ENCODE measurements around the gene OTULIN. TPM values are rescaled to one million over a fixed set of nuclear protein-coding genes. Genes with fewer than 3 reads are reported as not detected.

The OTULIN gene
- total and polyA plus RNA-seq, 2 donors (not counting 1 experiment from before 2014, with no cell fraction given): 9.8 to 17.8 TPM

GRCh38 chr5:14741131-14741530 lies 76.6 kb downstream of the OTULIN start:
- no peak overlapping the region for H3K4me3 ChIP-seq (replicated peaks in 1 of 4; ENCODE audit: control extremely low read depth in 1 of 4, insufficient read depth in 1 of 4, low read depth in 3 of 4, low read length in 4 of 4)
- H4K20me1 ChIP-seq (ENCODE audit: control insufficient read depth, extremely low read depth, insufficient read depth, low read length): no peaks in the 10 kb centered on the region
- no peak overlapping the region for H3K9ac ChIP-seq (ENCODE audit: insufficient read depth, low read length)
- no peaks in the 10 kb centered on the region for H3K9me3 ChIP-seq (ENCODE audit: control insufficient read depth, insufficient read depth, low read depth, low read length)
- H3K27me3 ChIP-seq (ENCODE audit: control insufficient read depth, insufficient read depth, low read length): no peaks in the 10 kb centered on the region
- H3K79me2 ChIP-seq (ENCODE audit: control insufficient read depth, insufficient read depth, low read length): no peaks in the 10 kb centered on the region
- TF ChIP-seq EZH2 (IDR thresholded peaks at IDR 0.05; ENCODE audit: low read length, missing control alignments): no peak
- TF ChIP-seq, protein P1, sequence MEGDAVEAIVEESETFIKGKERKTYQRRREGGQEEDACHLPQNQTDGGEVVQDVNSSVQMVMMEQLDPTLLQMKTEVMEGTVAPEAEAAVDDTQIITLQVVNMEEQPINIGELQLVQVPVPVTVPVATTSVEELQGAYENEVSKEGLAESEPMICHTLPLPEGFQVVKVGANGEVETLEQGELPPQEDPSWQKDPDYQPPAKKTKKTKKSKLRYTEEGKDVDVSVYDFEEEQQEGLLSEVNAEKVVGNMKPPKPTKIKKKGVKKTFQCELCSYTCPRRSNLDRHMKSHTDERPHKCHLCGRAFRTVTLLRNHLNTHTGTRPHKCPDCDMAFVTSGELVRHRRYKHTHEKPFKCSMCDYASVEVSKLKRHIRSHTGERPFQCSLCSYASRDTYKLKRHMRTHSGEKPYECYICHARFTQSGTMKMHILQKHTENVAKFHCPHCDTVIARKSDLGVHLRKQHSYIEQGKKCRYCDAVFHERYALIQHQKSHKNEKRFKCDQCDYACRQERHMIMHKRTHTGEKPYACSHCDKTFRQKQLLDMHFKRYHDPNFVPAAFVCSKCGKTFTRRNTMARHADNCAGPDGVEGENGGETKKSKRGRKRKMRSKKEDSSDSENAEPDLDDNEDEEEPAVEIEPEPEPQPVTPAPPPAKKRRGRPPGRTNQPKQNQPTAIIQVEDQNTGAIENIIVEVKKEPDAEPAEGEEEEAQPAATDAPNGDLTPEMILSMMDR (conservative IDR thresholded peaks at IDR 0.05 in 1 of 2, IDR thresholded peaks at IDR 0.05 in 1 of 2; ENCODE audit: low read depth in 1 of 2, low read length in 2 of 2): no peak
- no peak for DNase-seq (ENCODE audit: low read depth in 2 of 2)
- no peak overlapping the region for H2AFZ ChIP-seq (ENCODE audit: low read length)
- no peaks in the 10 kb centered on the region for H3K4me1 ChIP-seq (ENCODE audit: control insufficient read depth, extremely low read depth, insufficient read depth, low read length)
- no peaks in the 10 kb centered on the region for H3K36me3 ChIP-seq (ENCODE audit: control insufficient read depth, insufficient read depth, low read length)
- no peak overlapping the region for H3K4me2 ChIP-seq (ENCODE audit: extremely low read depth, insufficient read depth, low read length)
- H3K27ac ChIP-seq (ENCODE audit: insufficient read depth, low read length): no peak overlapping the region

DNA sequence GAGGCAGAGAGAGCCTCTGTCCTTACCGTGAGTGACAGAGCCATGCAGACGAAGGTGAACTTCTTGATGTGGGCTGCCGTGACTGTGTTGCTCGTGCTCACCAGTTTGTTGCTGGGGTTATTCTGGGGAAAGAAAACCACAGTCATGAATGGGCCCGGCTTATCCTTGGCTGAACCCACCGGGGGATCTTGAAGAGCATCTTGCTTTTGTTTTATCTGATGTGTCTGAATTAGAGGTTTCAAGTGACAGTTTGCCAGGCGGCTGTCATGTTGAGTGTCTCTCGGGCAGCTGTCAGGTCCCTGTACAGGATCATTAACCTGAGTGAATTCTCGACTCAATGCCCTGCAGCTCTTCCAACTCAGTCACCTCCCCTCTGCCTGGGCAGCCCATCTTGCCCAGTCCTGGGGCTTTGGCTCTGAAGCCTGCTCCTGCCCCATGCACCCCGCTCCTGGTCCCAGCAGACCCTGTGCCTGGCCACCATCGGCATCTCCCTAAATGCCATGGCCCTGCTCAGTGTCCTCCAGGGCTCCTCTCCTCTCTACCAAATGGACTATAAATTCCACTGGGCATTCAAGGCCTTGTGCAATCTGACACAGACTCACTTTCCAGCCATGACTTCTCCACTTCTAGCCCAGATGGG lies 77.4 kb downstream of the OTULIN start:
- H4K20me1 ChIP-seq (ENCODE audit: control insufficient read depth, extremely low read depth, insufficient read depth, low read length): no peaks in the 10 kb centered on the region
- TF ChIP-seq, protein P1 (conservative IDR thresholded peaks at IDR 0.05 in 1 of 2, IDR thresholded peaks at IDR 0.05 in 1 of 2; ENCODE audit: low read depth in 1 of 2, low read length in 2 of 2): no peak
- no peak for TF ChIP-seq EZH2 (IDR thresholded peaks at IDR 0.05; ENCODE audit: low read length, missing control alignments)
- H3K4me1 ChIP-seq (ENCODE audit: control insufficient read depth, extremely low read depth, insufficient read depth, low read length): no peaks in the 10 kb centered on the region
- DNase-seq (ENCODE audit: low read depth in 2 of 2): no peak
- H3K9me3 ChIP-seq (ENCODE audit: control insufficient read depth, insufficient read depth, low read depth, low read length): no peaks in the 10 kb centered on the region
- H3K27ac ChIP-seq (ENCODE audit: insufficient read depth, low read length): no peak overlapping the region
- H3K9ac ChIP-seq (ENCODE audit: insufficient read depth, low read length): no peak overlapping the region
- H2AFZ ChIP-seq (ENCODE audit: low read length): no peak overlapping the region
- H3K79me2 ChIP-seq (ENCODE audit: control insufficient read depth, insufficient read depth, low read length): no peaks in the 10 kb centered on the region
- no peak overlapping the region for H3K4me3 ChIP-seq (replicated peaks in 1 of 4; ENCODE audit: control extremely low read depth in 1 of 4, insufficient read depth in 1 of 4, low read depth in 3 of 4, low read length in 4 of 4)
- no peaks in the 10 kb centered on the region for H3K27me3 ChIP-seq (ENCODE audit: control insufficient read depth, insufficient read depth, low read length)
- no peak overlapping the region for H3K4me2 ChIP-seq (ENCODE audit: extremely low read depth, insufficient read depth, low read length)
- H3K36me3 ChIP-seq (ENCODE audit: control insufficient read depth, insufficient read depth, low read length): no peaks in the 10 kb centered on the region

DNA sequence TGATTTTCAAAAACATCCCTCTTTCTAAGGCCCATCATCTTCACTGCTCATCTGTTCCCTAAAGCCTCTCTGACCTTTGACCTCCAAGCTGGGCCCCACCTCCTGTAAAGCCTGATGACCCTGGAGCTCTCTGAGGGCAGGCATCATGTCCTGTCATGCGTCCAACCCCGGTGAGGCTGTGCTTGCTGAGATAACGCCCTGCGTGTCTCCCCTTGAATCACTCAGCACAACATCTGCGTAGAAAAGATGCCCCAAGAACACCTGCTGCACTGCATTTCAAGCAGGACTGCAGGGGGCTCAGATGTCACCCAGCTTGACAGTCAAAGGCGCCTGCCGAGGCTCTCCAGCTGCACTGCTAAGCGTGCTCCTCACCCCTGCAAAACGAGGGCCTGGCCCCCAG lies 78.0 kb downstream of the OTULIN start:
- Histone ChIP-seq H3K36me3 (ENCODE audit: control insufficient read depth, insufficient read depth, low read length) (no peaks in the 10 kb centered on the region), H3K9ac (ENCODE audit: insufficient read depth, low read length) (no peak overlapping the region), H3K4me3 (replicated peaks in 1 of 4; ENCODE audit: control extremely low read depth in 1 of 4, insufficient read depth in 1 of 4, low read depth in 3 of 4, low read length in 4 of 4) (no peak overlapping the region), H3K4me1 (ENCODE audit: control insufficient read depth, extremely low read depth, insufficient read depth, low read length) (no peaks in the 10 kb centered on the region), H3K27ac (ENCODE audit: insufficient read depth, low read length) (no peak overlapping the region), H3K79me2 (ENCODE audit: control insufficient read depth, insufficient read depth, low read length) (no peaks in the 10 kb centered on the region), H3K4me2 (ENCODE audit: extremely low read depth, insufficient read depth, low read length) (no peak overlapping the region), H3K27me3 (ENCODE audit: control insufficient read depth, insufficient read depth, low read length) (no peaks in the 10 kb centered on the region), H3K9me3 (ENCODE audit: control insufficient read depth, insufficient read depth, low read depth, low read length) (no peaks in the 10 kb centered on the region), H4K20me1 (ENCODE audit: control insufficient read depth, extremely low read depth, insufficient read depth, low read length) (no peaks in the 10 kb centered on the region), H2AFZ (ENCODE audit: low read length) (no peak overlapping the region)
- TF ChIP-seq, protein P1 (conservative IDR thresholded peaks at IDR 0.05 in 1 of 2, IDR thresholded peaks at IDR 0.05 in 1 of 2; ENCODE audit: low read depth in 1 of 2, low read length in 2 of 2): no peak
- TF ChIP-seq EZH2 (IDR thresholded peaks at IDR 0.05; ENCODE audit: low read length, missing control alignments): no peak
- DNase-seq (ENCODE audit: low read depth in 2 of 2): no peak

Data from fibroblast of lung (primary cell).